Parathyroid adenoma (tissue), 2 donors: Measurements from ENCODE around the gene RAPGEF4.

Experiments used
- H2AFZ ChIP-seq: fragments of 300-600 bp; sonication (generic); one replicate; pipeline ENCODE4 v1.7.0; 2017; ENCODE audit warnings: antibody characterized with exemption, mild to moderate bottlenecking
- H3K27ac ChIP-seq: fragments of 300-600 bp; sonication (generic); one replicate; pipeline ENCODE4 v1.7.0; 2017
- H3K27me3 ChIP-seq: fragments of 300-600 bp; sonication (generic); one replicate; pipeline ENCODE4 v1.7.0; 2017; ENCODE audit warnings: low read length; ENCODE audit not compliant: control insufficient read depth, insufficient read depth
- H3K36me3 ChIP-seq: fragments of 300-600 bp; sonication (generic); one replicate; pipeline ENCODE4 v1.7.0; 2017; ENCODE audit warnings: low read length; ENCODE audit not compliant: control insufficient read depth, insufficient read depth
- H3K4me1 ChIP-seq: fragments of 300-600 bp; sonication (generic); one replicate; pipeline ENCODE4 v1.7.0; 2017; ENCODE audit warnings: control low read depth
- H3K4me2 ChIP-seq: fragments of 300-600 bp; sonication (generic); one replicate; pipeline ENCODE4 v1.7.0; 2017; ENCODE audit warnings: low read length
- H3K4me3 ChIP-seq: fragments of 300-600 bp; sonication (generic); one replicate; pipeline ENCODE4 v1.7.0; 2017; ENCODE audit warnings: low read depth, low read length
- H3K79me2 ChIP-seq: fragments of 300-600 bp; sonication (generic); one replicate; pipeline ENCODE4 v1.7.0; 2017; ENCODE audit warnings: control low read depth
- H3K9ac ChIP-seq: fragments of 300-600 bp; sonication (generic); one replicate; pipeline ENCODE4 v1.7.0; 2017; ENCODE audit warnings: mild to moderate bottlenecking
- H3K9me3 ChIP-seq: fragments of 300-600 bp; sonication (generic); one replicate; pipeline ENCODE4 v1.7.0; 2017; ENCODE audit warnings: low read length; ENCODE audit not compliant: control insufficient read depth
- TF ChIP-seq, protein P1 (sequence below): fragments of 300-600 bp; sonication (generic); IDR thresholded peaks from one replicate; pipeline ENCODE4 v1.7.0; 2017; ENCODE audit warnings: antibody characterized with exemption, mild to moderate bottlenecking
- donor health status: primary hyperparathyroidism.

Gene RAPGEF4

DNA sequence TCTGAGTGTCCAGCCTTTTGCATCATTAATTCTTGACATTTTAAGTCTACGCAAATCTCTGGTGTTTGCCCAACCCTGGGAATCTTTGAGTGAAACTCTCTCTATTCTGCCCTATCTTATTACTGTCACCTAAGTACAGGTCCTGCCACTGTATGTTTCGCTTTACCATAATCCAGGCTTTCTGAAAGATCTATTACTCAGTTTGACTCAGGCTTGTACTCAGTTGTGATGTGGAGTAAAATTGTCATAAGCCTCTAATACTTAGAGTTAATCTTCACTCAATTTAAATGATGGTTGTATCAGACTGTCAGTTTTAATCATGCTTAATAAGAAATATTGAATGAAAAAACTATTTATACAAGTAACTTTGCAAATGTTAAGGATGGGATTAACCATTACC lies 30.3 kb upstream of the RAPGEF4 start:
- no peaks in the 10 kb centered on the region for H3K4me1 ChIP-seq
- H3K4me2 ChIP-seq, result no peak overlapping the region
- no peaks in the 10 kb centered on the region for H3K27me3 ChIP-seq
- H3K9ac ChIP-seq, result no peak overlapping the region
- H3K79me2 ChIP-seq, result no peaks in the 10 kb centered on the region
- H3K27ac ChIP-seq, result no peak overlapping the region
- H3K9me3 ChIP-seq, result no peaks in the 10 kb centered on the region
- H2AFZ ChIP-seq, result no peak overlapping the region
- no peak overlapping the region for H3K4me3 ChIP-seq
- H3K36me3 ChIP-seq, result no peaks in the 10 kb centered on the region
- TF ChIP-seq, protein P1, sequence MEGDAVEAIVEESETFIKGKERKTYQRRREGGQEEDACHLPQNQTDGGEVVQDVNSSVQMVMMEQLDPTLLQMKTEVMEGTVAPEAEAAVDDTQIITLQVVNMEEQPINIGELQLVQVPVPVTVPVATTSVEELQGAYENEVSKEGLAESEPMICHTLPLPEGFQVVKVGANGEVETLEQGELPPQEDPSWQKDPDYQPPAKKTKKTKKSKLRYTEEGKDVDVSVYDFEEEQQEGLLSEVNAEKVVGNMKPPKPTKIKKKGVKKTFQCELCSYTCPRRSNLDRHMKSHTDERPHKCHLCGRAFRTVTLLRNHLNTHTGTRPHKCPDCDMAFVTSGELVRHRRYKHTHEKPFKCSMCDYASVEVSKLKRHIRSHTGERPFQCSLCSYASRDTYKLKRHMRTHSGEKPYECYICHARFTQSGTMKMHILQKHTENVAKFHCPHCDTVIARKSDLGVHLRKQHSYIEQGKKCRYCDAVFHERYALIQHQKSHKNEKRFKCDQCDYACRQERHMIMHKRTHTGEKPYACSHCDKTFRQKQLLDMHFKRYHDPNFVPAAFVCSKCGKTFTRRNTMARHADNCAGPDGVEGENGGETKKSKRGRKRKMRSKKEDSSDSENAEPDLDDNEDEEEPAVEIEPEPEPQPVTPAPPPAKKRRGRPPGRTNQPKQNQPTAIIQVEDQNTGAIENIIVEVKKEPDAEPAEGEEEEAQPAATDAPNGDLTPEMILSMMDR, result no peak

DNA sequence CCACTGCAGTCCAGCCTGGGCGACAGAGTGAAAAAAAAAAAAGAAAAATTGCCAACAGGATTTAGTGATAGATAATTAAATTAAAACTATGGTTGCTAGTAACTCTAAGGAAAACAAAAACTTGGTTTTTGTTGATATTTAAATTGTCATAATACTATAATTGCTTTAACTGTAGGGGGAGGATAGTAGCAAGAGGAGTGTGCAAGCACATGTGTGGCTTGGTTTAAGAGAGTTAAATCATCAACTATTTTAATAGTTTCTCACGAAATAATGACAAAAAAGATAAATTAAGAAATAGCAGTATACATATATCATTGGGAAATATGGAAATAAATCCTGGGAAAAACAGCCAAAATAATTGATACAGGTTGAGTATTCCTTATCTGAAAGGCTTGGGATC lies 27.4 kb upstream of the RAPGEF4 start:
- Histone ChIP-seq H2AFZ (no peak overlapping the region), H3K36me3 (no peaks in the 10 kb centered on the region), H3K4me2 (no peak overlapping the region), H3K27ac (no peak overlapping the region), H3K9me3 (no peaks in the 10 kb centered on the region), H3K9ac (no peak overlapping the region), H3K27me3 (no peaks in the 10 kb centered on the region), H3K79me2 (no peaks in the 10 kb centered on the region), H3K4me3 (no peak overlapping the region), H3K4me1 (no peaks in the 10 kb centered on the region)
- TF ChIP-seq, protein P1, result no peak

DNA sequence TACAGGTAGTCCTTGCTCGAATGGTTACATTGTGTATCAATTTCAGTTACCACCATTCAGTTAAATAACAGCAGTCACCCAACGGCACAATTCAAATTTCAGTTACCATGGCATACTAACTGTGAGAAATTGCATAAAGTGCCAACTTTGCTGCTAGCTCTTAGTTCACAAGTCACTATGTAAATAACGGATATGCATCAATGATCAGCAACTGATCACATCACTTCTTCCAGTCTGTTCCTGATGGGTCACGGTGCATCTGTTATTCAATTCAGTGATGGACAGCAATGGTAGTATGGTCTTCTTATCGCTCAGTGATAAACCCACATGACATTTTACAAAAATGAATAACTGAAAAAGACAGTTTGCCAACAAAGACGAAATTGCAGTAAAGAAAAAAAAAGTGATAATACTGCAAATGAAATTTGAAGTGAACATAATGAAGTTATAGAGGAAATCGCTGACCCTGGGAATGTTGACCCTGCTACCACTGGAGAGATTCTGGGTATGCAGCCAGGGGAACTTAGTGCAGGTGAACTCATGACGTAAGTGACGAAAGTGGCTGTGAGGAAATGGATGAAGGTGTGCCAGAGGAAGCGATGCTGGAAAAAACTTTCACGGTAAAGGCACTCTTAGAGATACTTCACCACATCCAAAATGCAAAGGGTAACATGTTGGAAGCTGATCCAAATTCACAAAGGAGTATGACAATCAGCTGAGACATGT lies 25.9 kb upstream of the RAPGEF4 start:
- H3K36me3 ChIP-seq, result no peaks in the 10 kb centered on the region
- no peak overlapping the region for H2AFZ ChIP-seq
- H3K4me3 ChIP-seq, result no peak overlapping the region
- H3K4me1 ChIP-seq, result no peaks in the 10 kb centered on the region
- H3K27ac ChIP-seq, result no peak overlapping the region
- H3K9ac ChIP-seq, result no peak overlapping the region
- H3K79me2 ChIP-seq, result no peaks in the 10 kb centered on the region
- TF ChIP-seq, protein P1, result no peak
- H3K4me2 ChIP-seq, result no peak overlapping the region
- H3K9me3 ChIP-seq, result no peaks in the 10 kb centered on the region
- H3K27me3 ChIP-seq, result no peaks in the 10 kb centered on the region

DNA sequence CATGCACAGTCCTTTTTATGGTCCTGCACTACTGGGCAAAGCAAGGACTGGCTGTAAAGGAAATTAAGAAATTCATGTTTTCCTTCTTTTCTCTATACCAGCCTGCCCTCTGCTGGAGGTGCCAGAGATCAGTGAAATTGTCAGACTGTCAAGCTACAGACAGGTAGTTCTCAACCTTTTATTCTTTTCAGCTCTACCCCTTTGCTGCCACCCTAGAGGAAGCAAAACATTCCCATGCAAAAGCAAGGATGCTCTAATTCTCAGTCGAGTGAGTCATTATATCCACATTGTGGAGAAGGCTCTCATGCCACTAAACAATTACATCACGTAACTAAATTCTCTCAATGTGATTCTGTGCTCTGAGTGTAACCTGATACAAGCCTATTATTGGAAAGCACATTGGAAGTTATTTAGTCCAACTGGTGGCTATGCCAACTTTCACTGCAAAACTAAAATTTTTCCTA lies 25.0 kb upstream of the RAPGEF4 start:
- Histone ChIP-seq H3K9me3 (no peaks in the 10 kb centered on the region), H3K4me3 (no peak overlapping the region), H3K4me1 (no peaks in the 10 kb centered on the region), H3K9ac (no peak overlapping the region), H3K79me2 (no peaks in the 10 kb centered on the region), H2AFZ (peak overlapping the region; percentile 18), H3K27ac (no peak overlapping the region), H3K36me3 (no peaks in the 10 kb centered on the region), H3K4me2 (no peak overlapping the region), H3K27me3 (no peaks in the 10 kb centered on the region)
- TF ChIP-seq, protein P1, result peak; percentile 54

DNA sequence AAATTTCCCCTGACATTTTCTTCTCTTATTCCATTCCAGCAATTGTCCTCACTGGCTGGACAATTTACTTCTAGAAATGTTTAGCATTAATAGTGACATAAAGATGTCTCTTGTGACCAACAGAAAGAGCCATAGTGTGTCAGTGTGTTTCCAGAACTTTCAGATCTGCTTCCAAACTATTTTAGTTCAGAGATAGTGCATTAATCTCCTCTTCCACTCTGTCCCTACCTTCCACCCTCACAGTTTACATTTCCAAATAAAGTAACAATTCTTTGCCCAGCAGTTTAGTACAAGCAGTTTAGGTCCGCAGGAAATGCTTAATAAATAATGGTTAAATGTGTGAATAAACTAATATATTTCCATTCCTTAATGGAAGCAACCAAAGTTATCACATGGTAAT lies 24.5 kb upstream of the RAPGEF4 start:
- no peak overlapping the region for H3K9ac ChIP-seq
- H3K4me1 ChIP-seq, result no peaks in the 10 kb centered on the region
- H3K4me3 ChIP-seq, result no peak overlapping the region
- H2AFZ ChIP-seq, result no peak overlapping the region
- H3K4me2 ChIP-seq, result no peak overlapping the region
- no peaks in the 10 kb centered on the region for H3K9me3 ChIP-seq
- no peaks in the 10 kb centered on the region for H3K36me3 ChIP-seq
- H3K27me3 ChIP-seq, result no peaks in the 10 kb centered on the region
- no peak overlapping the region for H3K27ac ChIP-seq
- TF ChIP-seq, protein P1, result no peak
- no peaks in the 10 kb centered on the region for H3K79me2 ChIP-seq
